ENCODE results near the gene KCNQ1. TPM values are rescaled to one million over a fixed set of nuclear protein-coding genes. Genes with fewer than 3 reads are reported as not detected.

Gene KCNQ1
- total and polyA plus RNA-seq, 9 of the 15 experiments (the other 6 are each of a cell fraction or from before 2014, with no cell fraction given) = 0.44 TPM; not detected in 8

GRCh38 chr11:2699531-2700414, 255.0 kb downstream of the KCNQ1 start, which contains the start of gene KCNQ1OT1 (continued):
- TF ChIP-seq AFF4 (CRISPR knock-in tag; IDR thresholded peaks at IDR 0.05) = peak; percentile 97
- TF ChIP-seq, protein P1, sequence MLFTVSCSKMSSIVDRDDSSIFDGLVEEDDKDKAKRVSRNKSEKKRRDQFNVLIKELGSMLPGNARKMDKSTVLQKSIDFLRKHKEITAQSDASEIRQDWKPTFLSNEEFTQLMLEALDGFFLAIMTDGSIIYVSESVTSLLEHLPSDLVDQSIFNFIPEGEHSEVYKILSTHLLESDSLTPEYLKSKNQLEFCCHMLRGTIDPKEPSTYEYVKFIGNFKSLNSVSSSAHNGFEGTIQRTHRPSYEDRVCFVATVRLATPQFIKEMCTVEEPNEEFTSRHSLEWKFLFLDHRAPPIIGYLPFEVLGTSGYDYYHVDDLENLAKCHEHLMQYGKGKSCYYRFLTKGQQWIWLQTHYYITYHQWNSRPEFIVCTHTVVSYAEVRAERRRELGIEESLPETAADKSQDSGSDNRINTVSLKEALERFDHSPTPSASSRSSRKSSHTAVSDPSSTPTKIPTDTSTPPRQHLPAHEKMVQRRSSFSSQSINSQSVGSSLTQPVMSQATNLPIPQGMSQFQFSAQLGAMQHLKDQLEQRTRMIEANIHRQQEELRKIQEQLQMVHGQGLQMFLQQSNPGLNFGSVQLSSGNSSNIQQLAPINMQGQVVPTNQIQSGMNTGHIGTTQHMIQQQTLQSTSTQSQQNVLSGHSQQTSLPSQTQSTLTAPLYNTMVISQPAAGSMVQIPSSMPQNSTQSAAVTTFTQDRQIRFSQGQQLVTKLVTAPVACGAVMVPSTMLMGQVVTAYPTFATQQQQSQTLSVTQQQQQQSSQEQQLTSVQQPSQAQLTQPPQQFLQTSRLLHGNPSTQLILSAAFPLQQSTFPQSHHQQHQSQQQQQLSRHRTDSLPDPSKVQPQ (CRISPR knock-in tag; IDR thresholded peaks at IDR 0.05; ENCODE audit: borderline replicate concordance) = no peak
- peak; percentile 96 for TF ChIP-seq POLR2H (tag; IDR thresholded peaks at IDR 0.05; ENCODE audit: low read depth)
- TF ChIP-seq ZNF263 (CRISPR knock-in tag; IDR thresholded peaks at IDR 0.05; ENCODE audit: borderline replicate concordance) = peak; percentile 95
- TF ChIP-seq RBM34 (IDR thresholded peaks at IDR 0.05; ENCODE audit: borderline replicate concordance, insufficient read depth, low read length) = no peak
- TF ChIP-seq CXXC5 (CRISPR knock-in tag; IDR thresholded peaks at IDR 0.05) = peak; percentile 88
- peak; percentile 99 for TF ChIP-seq KDM5B (IDR thresholded peaks at IDR 0.05; ENCODE audit: insufficient replicate concordance, low read depth, low read length)
- TF ChIP-seq SP1 (CRISPR knock-in tag; IDR thresholded peaks at IDR 0.05) = peak; percentile 95
- TF ChIP-seq ZNF668 (CRISPR knock-in tag; IDR thresholded peaks at IDR 0.05) = no peak
- TF ChIP-seq SIRT6 (IDR thresholded peaks at IDR 0.05; ENCODE audit: low read depth, low read length) = no peak
- no peak for TF ChIP-seq HCFC1 (IDR thresholded peaks at IDR 0.05; ENCODE audit: low read depth, low read length)
- no peak for TF ChIP-seq MAFK (IDR thresholded peaks at IDR 0.05; ENCODE audit: low read length)
- TF ChIP-seq, protein P2, sequence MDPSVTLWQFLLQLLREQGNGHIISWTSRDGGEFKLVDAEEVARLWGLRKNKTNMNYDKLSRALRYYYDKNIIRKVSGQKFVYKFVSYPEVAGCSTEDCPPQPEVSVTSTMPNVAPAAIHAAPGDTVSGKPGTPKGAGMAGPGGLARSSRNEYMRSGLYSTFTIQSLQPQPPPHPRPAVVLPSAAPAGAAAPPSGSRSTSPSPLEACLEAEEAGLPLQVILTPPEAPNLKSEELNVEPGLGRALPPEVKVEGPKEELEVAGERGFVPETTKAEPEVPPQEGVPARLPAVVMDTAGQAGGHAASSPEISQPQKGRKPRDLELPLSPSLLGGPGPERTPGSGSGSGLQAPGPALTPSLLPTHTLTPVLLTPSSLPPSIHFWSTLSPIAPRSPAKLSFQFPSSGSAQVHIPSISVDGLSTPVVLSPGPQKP (CRISPR knock-in tag; IDR thresholded peaks at IDR 0.05) = no peak
- no peak for TF ChIP-seq ZNF707 (CRISPR knock-in tag; conservative IDR thresholded peaks at IDR 0.05)
- no peak for TF ChIP-seq ZZZ3 (IDR thresholded peaks at IDR 0.05)
- TF ChIP-seq HES1 (IDR thresholded peaks at IDR 0.05; ENCODE audit: low read depth) = peak; percentile 19; the same call in 1 of the 2 replicates
- no peak; the same call in 1 of the 2 replicates for TF ChIP-seq MYNN (IDR thresholded peaks at IDR 0.05)
- no peak for TF ChIP-seq MYNN (CRISPR knock-in tag; IDR thresholded peaks at IDR 0.05)
- TF ChIP-seq ZNF830 (CRISPR knock-in tag; IDR thresholded peaks at IDR 0.05) = no peak
